CD4-positive, alpha-beta T cell treated with Interleukin-10 for 1 hour (primary cell): ENCODE results near the gene TET3.

Experiments
- DNase-seq: peaks from one replicate; pipeline ENCODE4 v3.0.0-alpha.2; 2020

Gene TET3

GRCh38 chr2:73965053-73965452 lies 19.7 kb upstream of the TET3 start:
- DNase-seq, result no peak

GRCh38 chr2:73968357-73968937 lies 16.3 kb upstream of the TET3 start:
- no peak for DNase-seq

- DNase-seq, result no peak
Observed at GRCh38 chr2:73969356-73969755, 15.4 kb upstream of the TET3 start.

GRCh38 chr2:73970141-73970803 lies 14.4 kb upstream of the TET3 start:
- no peak for DNase-seq

- DNase-seq, result peak; percentile 72
Observed at GRCh38 chr2:73970850-73971471, 13.7 kb upstream of the TET3 start.

- no peak for DNase-seq
Observed at GRCh38 chr2:73971722-73972121, 13.0 kb upstream of the TET3 start.

GRCh38 chr2:73972846-73973245 lies 11.9 kb upstream of the TET3 start:
- no peak for DNase-seq

- DNase-seq, result no peak
Observed at GRCh38 chr2:73975731-73976130, 9.0 kb upstream of the TET3 start.

- DNase-seq, result no peak
Observed at GRCh38 chr2:73976803-73977202, 7.9 kb upstream of the TET3 start.

GRCh38 chr2:73977466-73977865 lies 7.2 kb upstream of the TET3 start:
- no peak for DNase-seq

GRCh38 chr2:73979021-73979420 lies 5.7 kb upstream of the TET3 start:
- peak; percentile 86 for DNase-seq

GRCh38 chr2:73979686-73980085 lies 5.0 kb upstream of the TET3 start:
- no peak for DNase-seq

GRCh38 chr2:73980566-73980965 lies 4.1 kb upstream of the TET3 start:
- no peak for DNase-seq

- DNase-seq, result peak; percentile 33
Observed at GRCh38 chr2:73981081-73982001, 3.4 kb upstream of the TET3 start.

- DNase-seq, result no peak
Observed at GRCh38 chr2:73982140-73982617, 2.5 kb upstream of the TET3 start.

- peak; percentile 21 for DNase-seq
Observed at GRCh38 chr2:73983322-73984202, 1.1 kb upstream of the TET3 start.

GRCh38 chr2:73984922-73985307 lies 205 bp downstream of the TET3 start:
- DNase-seq, result peak; percentile 78

GRCh38 chr2:73985308-73986084 lies 786 bp downstream of the TET3 start:
- DNase-seq, result peak; percentile 67

- peak; percentile 37 for DNase-seq
Observed at GRCh38 chr2:73986085-73986681, 1.5 kb downstream of the TET3 start.

GRCh38 chr2:73987109-73987947 lies 2.6 kb downstream of the TET3 start:
- peak; percentile 53 for DNase-seq
